ENCODE measurements around the gene GGTLC3.
"Not testable (repeated sequence)": the region's sequence is repeated elsewhere in the genome, so short reads cannot be mapped to it uniquely, and the experiment has no call there.

Gene GGTLC3

DNA sequence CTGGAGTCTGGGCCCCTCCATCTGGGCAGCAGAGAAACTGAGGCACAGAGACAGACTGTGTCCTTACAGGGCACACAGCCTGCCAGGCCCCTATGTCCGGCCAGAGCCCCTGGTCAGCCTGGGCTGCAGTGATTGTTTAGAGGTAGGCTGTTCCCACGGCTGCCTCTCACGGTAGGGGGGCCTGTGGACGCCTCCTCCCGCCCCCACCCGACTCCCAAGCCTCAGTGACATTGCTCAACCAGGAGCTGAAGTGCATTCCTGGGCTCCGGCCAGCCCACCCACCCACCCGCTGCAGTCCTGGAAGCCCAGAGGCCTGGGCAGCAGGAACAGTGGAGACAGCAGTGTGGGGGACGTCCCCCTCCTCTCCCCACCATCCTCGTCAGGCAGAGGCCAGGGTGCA lies 4.5 kb downstream of the GGTLC3 start:
- not testable (repeated sequence) for DNase-seq (ENCODE audit: low read depth)

DNA sequence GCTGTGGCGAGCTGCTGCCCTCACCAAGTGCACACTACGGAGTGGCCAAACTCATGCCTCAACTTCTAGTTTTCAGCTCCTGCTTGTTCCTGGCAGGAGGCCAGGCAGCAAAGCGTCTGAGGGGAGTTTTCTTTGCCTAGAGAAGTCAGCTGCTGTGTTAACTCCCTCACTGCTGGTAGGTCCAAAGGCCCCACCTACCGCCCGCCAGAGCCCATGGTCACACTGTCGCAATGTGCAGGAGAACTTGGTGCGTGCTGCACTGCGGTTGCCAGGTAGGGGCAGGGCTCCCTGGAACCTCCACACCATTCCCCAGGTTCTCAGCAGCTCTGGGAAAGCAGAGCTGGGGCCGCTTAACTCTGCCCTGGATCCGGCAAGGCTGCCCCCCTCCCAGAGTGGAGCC lies 5.6 kb downstream of the GGTLC3 start:
- DNase-seq (ENCODE audit: low read depth): not testable (repeated sequence)

DNA sequence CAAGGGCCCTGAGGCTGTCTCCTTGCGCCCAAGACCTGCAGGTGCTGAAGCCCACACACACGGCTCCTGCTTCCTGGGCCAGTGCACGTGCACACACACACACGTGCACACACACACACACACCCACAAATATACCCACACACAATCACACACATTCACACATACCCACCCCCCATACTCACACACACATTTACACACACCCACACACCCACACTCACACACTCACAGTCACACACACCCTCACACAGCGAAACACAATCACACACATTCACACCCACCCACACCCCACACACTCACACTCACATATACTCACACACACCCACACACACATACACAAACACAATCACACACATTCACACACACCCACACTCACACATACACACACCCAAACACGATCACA lies 6.6 kb downstream of the GGTLC3 start:
- not testable (repeated sequence) for DNase-seq (ENCODE audit: low read depth)

DNA sequence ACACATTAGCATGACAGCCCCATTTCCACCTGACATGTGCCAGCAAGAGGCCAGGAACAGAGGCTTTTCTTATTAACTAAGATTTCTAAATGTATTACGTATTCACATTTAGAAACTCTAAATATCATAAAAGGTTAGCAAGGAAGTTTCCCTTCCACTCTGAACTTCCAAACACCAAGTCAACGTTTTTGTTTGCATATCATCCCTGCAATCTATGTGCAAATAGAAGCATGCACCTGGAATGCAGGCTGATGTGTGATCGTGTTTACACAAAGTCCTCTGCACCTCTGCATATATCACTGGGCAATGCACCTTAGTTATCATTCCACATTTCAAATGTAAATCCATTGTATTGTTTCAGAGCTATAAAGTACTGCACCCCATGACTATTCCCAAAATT lies 21.7 kb downstream of the GGTLC3 start:
- not testable (repeated sequence) for DNase-seq (ENCODE audit: low read depth)

Measured in activated T-cell treated with anti-CD3 and anti-CD28 coated beads for 1 hour (primary cell).